AG04450 (cell line): ENCODE results near the gene BCO1. TPM values are rescaled to one million over a fixed set of nuclear protein-coding genes. Genes with fewer than 3 reads are reported as not detected.

Source experiments
- CTCF ChIA-PET: fragments of 300-600, 350-600 bp; formaldehyde crosslinking; extraction: SDS; loops from one replicate; lab custom pipeline; 2022; ENCODE audit warnings: antibody characterized with exemption, inconsistent platforms; lab: Charles Lee
- POLR2A ChIA-PET: fragments of 350-600 bp; formaldehyde crosslinking; extraction: SDS; loops from one replicate; lab custom pipeline; 2021; ENCODE audit warnings: antibody characterized with exemption, inconsistent platforms; lab: Yijun Ruan, JAX
- DNase-seq: peaks from one replicate; pipeline ENCODE4 v3.0.0-alpha.2; 2011; ENCODE audit warnings: low read depth, low spot score
- H3K27ac ChIP-seq: one replicate; pipeline ENCODE4 v1.5.1; 2012; ENCODE audit warnings: low read depth, low read length, control low read depth
- H3K27me3 ChIP-seq: one replicate; pipeline ENCODE4 v1.6.0; 2012; ENCODE audit warnings: low read length; ENCODE audit not compliant: control insufficient read depth, insufficient read depth
- H3K4me3 ChIP-seq: 2 replicates; pipeline ENCODE4 v1.5.1; 2011; ENCODE audit warnings: mild to moderate bottlenecking, low read depth, low read length, control low read depth
- H3K9me3 ChIP-seq: 2 replicates; pipeline ENCODE4 v1.5.1; 2012; ENCODE audit warnings: low read length; ENCODE audit not compliant: control insufficient read depth, insufficient read depth
- CTCF ChIP-seq: IDR thresholded peaks from 2 replicates; pipeline ENCODE4 v1.5.1; 2011; ENCODE audit warnings: low read depth, low read length, control low read depth, inconsistent platforms
- polyA plus RNA-seq: library from polyadenylated mRNA; depleted of rRNA; stranded (reverse); fragments of >200 nt; gene quantifications from 2 replicates; pipeline ENCODE4 v1.2.3, GENCODE V29; 2011

The BCO1 gene
- polyA plus RNA-seq, 1 experiment, result not detected

- ChIA-PET CTCF (interaction anchor here (0.9 to 1.8 kb wide), 3 partner anchors 26 to 30 kb away, joined by 3 to 5 read pairs (median 3); no protein-coding TSS in a partner anchor), POLR2A (no interaction called here)
- Histone ChIP-seq H3K4me3 (no peak overlapping the region), H3K27ac (no peak overlapping the region), H3K27me3 (peaks cover 25% of the 10 kb centered on the region), H3K9me3 (no peaks in the 10 kb centered on the region)
- no peak for TF ChIP-seq CTCF
- no peak for DNase-seq
These were observed 7.5 kb upstream of the BCO1 start for GRCh38 chr16:81231014-81231413.

- POLR2A ChIA-PET, result no interaction called here
- Histone ChIP-seq H3K27ac (no peak overlapping the region), H3K27me3 (peaks cover 25% of the 10 kb centered on the region), H3K9me3 (no peaks in the 10 kb centered on the region), H3K4me3 (no peak overlapping the region)
- TF ChIP-seq CTCF, result no peak
- CTCF ChIA-PET, result interaction anchor here (1.8 kb wide), 1 partner anchor 28 kb away, joined by 5 read pairs; no protein-coding TSS in a partner anchor
- no peak for DNase-seq
These were observed 5.6 kb upstream of the BCO1 start for GRCh38 chr16:81232740-81233367.

GRCh38 chr16:81237282-81237681, 1.2 kb upstream of the BCO1 start:
- H3K27me3 ChIP-seq, result no peaks in the 10 kb centered on the region
- no peak for DNase-seq
- no peaks in the 10 kb centered on the region for H3K9me3 ChIP-seq
- no peak overlapping the region for H3K27ac ChIP-seq
- H3K4me3 ChIP-seq, result no peak overlapping the region
- CTCF ChIA-PET, result interaction anchor here (0.7 to 2.2 kb wide), 4 partner anchors 24 to 313 kb away, joined by 3 to 19 read pairs (median 4); no protein-coding TSS in a partner anchor
- POLR2A ChIA-PET, result interaction anchor here (1.1 kb wide), 1 partner anchor 11 kb away, joined by 3 read pairs; no protein-coding TSS in a partner anchor
- no peak for TF ChIP-seq CTCF

- H3K27me3 ChIP-seq, result no peaks in the 10 kb centered on the region
- H3K9me3 ChIP-seq, result no peaks in the 10 kb centered on the region
- H3K27ac ChIP-seq, result no peak overlapping the region
- DNase-seq, result no peak
- TF ChIP-seq CTCF, result no peak
- ChIA-PET CTCF (interaction anchor here (0.7 to 2.2 kb wide), 5 partner anchors 23 to 313 kb away, joined by 3 to 19 read pairs (median 5); no protein-coding TSS in a partner anchor), POLR2A (interaction anchor here (1.1 kb wide), 1 partner anchor 10 kb away, joined by 3 read pairs; no protein-coding TSS in a partner anchor)
- peak overlapping the region; percentile 55 for H3K4me3 ChIP-seq
These were observed 570 bp upstream of the BCO1 start for GRCh38 chr16:81237942-81238295.
